Stimulated activated naive CD8-positive, alpha-beta T cell treated with anti-CD3 and anti-CD28 coated beads, Interleukin-15, Interleukin-2, amounts not matched to agents 100 U/mL and 50 U/mL, for 24 hours (primary cell): ENCODE results near the gene CACNA1H.
A peak's percentile ranks its signal among the peaks of the same experiment; 100 is the strongest.

Experiments used
- ATAC-seq: fragments of 150-1000 bp; cut with Tn5 transposase; one replicate; pipeline ENCODE4 v1.10.0; 2021
- DNase-seq: peaks from one replicate; pipeline ENCODE4 v3.0.0; 2021

CACNA1H gene

DNA sequence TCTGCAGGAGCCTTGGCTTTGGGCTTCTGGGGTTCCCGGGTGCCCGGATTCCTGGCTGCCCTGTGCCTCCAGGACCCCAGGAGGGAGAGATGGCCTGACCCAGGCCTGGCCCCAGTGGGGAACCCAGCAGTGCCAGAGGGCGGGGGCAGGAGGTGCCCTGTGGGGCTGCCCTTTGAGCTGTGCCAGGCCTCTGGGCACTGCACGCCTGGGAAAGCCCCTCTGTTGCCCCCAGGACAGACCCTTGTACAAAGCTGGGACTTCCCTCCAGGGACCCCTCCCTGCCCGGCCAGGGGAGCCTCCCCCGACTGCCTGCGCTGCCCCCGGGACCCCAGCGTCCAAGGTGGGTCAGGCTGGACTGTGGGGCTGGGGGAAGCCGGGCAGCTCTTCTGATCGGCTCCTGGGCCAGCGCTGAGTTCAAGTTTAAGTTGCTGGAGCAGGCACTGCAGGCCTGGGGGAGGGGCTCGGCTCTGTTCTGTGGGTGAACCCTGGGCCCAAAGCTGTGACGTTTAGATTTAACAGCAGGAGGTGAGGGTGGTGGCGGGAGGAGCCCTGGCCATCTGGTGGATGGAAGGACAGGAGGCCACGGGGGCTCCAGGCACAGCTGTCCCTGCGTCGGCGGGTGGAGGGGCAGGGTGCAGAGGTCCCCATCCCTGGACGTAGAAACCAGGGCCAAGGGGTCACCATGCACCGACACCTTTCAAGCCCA, 29.2 kb upstream of the CACNA1H start:
- ATAC-seq (no peak), DNase-seq (no peak)

DNA sequence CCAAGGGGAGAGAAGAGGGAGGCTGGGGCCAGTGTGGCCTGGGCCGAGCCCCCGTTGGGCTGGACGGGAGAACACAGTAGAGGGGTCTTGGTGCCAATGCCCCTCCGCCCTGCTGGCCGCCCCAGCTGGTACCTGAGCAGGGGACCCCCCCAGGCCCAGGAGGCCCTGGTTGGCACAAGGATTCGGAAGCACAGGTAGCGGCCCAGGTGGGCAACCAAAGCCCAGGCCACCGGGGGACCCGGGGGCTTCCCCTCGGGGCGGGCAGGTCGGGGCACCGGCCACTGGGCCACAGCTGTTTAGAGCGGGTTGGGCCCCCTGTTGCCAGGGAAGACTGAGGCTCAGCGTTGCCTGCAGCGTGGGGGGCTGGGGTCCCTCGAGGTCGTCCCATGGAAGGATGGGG, 28.6 kb upstream of the CACNA1H start:
- ATAC-seq: no peak
- DNase-seq: no peak

DNA sequence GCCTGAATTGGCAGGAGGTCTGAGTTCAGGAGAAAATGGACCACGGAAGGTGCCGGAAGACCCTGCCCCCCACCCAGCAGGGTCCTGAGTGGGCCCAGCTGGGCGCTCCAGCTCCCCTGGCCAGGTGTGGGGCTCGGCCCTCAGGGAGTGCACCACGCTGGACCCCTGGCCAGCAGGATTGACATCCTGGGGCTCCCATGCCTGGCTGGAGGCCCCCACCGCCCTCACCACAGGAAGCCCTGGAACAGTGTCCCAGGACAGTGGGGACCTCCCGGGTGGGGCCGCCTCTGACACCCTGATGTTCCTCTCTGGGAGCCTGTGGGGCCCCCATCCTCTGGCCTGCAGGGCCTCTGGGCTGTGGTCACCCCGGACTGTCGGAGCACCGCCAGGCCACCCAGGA, 28.1 kb upstream of the CACNA1H start:
- DNase-seq (no peak), ATAC-seq (no peak)

DNA sequence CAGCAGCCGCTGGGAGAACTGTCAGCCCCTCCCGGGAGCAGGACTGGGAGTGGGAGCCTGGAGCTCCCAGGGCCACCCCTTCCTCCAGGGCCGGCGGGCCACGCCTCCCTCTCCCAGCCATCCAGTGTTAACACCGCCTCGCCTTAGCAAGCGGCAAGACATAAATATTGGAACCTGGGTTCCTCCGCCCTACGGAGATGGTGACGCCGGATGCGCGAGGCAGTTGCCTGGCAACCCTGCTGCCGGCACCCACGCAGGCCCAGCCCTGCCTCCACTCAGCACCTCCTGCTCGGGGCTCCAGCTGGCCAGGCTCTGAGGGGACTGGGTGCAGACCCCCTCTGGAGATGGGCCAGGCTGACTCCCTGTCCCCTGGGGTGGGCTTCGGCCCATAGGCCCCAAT, 27.4 kb upstream of the CACNA1H start:
- ATAC-seq: no peak
- DNase-seq: peak; percentile 26

DNA sequence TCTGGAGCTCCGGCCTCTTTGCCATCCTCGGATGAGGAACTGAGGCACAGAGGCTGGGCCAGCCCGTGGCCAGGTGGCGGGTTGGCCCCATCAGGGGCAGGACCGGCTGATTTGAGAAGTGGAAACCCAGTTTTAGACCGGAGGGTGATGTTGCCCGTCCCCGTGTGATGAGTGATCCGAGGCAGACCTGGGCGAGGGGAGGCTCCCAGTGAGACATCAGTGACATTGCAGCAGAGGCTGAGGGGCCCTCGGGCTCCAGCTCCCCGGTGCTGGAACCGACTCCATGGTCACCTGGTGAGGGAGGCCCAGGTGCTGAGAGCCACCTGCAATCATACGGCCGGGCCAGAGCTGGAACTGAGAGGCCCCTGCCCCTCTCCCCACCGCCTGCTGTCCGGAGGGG, 26.9 kb upstream of the CACNA1H start:
- no peak for DNase-seq
- ATAC-seq: no peak

DNA sequence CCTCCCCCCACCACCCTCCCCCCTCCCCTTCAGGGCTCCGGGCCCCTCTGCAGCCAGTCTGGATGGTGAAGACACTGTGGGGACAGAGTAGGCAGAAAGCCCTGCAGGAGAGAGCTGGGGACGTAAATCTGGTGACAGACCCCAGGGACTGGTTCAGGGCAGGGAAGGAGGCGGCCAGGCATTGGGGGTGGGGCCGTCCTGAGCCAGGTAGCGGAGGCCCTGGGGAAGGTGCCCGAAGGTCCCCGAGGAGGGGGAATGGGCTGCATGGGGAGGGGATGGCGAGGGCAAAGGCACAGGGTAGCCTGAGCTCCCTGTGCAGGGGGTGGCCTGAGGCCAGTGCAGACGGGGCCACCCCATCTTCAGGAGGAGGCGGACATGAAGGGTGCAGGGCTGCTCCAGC, 26.3 kb upstream of the CACNA1H start:
- no peak for DNase-seq
- ATAC-seq: no peak

DNA sequence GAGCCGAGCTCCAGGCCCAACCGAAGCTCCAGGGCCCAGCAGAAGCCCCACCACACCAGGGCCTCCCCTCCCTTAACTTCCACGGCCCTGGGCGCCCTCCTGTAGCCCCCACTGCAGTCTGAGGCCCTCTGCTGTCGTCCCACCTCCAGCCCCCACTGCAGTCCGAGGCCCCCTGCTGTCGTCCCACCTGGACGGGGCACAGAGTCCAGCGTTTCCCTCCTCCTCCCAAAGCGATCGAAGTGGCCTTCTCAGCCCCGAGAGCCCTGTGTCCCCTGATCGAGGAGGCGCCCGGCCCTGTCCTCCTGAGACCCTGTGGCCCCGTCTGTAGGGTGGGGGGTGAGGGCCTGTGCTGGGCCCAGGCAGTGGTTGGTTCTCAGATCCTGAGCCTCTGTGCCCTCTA, 25.8 kb upstream of the CACNA1H start:
- DNase-seq (no peak), ATAC-seq (no peak)

DNA sequence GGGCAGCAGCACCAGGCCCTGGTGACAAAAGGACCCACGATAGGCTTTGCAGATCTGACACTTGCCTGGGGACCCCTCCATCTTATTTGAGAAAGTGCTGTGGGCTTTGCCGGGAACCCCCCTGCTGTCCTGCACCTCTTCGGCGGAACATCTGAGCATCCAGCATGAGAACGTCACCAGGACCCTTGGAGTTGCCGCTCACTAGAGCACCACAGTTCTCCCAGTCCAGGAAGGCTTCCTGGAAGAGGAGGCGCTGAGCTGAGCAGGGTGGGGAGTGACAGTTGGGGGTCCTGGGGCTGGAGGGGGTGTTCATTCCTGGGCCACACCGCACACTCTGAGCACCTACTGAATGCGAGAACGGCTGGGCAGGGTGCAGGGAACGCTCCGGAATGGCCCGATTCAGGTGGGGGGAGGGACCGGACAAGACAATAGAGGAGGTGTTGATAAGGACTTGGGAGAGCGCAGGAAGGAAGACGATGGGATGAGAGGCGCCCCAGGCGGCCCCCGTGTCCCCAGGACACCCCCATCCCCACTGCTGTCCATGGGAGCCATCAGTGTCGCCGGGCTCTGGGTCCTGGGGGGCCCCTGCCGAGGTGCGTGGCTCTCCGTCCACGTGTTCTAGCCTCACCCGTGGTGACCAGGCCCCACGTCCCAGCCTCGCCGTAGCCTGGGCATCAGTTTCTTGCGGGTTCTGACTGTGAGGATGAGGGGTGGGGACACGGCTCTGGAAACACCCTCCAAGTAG, 24.8 kb upstream of the CACNA1H start:
- DNase-seq (no peak), ATAC-seq (no peak)

DNA sequence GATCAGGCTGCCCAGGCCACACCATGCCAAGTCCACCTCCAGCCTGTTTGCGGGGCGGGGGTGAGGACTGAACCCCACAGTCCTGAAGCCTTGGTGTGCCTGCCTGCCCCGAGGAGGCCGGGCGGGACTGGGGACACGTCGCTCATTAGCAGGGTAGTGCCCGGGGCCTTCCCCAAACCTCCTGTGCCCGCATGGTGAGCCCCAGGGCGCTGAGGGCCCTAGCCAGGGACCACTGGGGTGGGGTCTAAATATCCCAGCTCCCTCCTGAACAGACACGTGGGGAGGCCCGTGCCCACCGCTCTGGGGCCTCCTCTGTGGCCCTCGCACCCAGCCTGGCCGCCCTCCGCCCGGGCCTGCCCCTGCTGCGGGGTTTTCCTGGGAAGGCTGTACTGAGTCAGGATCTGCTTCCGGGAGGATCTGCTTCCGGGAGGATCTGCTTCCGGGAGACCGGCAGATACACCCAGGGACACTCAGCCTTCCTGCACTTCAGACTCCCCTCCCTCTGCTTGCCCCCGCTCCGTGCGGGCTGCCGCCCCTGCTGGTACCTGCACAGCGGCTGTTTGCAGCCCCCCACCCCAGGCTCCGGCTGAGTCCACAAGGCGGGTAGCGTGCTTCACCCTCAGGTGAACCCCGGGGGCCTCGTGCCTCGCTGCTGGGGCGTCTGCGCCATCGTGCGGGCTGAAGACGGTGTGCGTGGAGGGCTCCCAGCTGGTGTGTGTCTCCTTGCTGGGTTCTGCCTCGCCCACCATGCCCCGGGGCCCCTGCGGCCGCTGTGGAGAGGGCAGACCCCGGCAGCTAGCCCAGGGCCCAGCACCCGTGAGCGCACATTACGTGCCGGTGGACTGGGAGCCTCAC, 23.6 kb upstream of the CACNA1H start:
- no peak for DNase-seq
- no peak for ATAC-seq

DNA sequence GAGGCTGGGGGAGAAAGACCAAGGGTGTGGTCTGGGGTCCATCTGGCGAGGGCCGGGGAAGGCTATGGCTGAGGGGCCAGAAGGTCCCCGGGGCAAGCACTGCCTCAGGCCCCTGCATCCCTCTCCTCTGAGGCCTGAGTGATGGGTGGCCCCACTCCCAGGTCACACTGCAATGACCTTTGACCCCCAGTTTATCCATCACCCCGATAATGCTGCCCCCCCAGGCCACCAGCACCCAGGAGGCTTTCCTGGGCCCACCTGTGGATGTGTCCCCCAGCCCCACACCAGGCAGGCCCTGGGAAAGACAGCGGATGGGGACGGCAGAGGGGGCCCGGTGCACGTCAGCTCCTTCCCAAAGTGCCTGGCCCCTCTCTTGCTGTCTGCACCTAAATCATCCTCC, 22.5 kb upstream of the CACNA1H start:
- DNase-seq (no peak), ATAC-seq (no peak)

DNA sequence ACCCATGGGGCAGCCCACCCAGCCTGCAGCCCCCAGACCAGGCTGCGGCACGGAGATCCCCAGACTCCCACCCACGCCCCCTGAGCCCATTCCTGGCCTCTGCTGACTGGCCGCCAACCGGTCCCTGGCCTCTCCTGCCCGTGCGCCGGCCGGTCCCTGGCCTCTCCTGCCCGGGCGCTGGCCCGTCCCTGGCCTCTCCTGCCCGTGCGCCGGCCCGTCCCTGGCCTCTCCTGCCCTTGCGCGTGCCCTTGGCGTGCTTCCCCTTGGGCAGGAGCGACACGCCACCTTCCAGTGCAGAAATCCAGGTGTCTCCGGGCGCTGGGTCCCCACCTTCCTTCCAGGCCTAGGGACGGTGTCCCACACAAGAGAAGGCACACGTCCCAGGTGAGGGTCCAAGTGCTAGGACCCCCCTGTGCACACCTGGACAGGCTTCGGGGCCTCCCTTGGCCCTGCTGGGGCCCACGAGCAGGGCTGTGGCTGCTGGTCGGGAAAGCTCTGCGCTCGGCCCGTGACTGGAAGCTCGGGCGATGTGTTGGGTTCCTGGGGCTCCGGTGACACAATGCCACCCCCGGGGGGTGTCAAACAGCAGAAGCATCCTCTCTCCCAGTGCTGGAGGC, 21.4 kb upstream of the CACNA1H start:
- DNase-seq: no peak
- ATAC-seq: no peak

DNA sequence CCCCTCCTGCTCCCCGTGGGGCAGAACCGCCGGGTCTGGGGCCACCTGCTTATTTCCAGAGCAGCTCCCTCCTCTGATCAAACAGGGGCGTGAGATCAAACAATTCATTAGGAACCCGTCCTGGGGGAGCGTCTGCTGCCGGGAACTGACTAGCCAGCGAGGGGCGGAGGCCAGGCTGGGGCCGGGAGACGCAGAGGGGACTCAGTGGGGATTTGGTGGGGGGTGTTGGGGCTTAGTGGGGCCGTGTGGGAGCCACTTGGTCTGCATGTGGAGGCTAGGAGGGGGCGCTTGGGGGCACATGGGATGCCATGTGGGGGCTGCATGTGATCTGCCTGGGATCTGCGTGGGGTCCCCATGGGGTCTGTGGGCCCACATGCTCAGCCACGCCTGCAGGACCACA, 20.5 kb upstream of the CACNA1H start:
- ATAC-seq (no peak), DNase-seq (no peak)

DNA sequence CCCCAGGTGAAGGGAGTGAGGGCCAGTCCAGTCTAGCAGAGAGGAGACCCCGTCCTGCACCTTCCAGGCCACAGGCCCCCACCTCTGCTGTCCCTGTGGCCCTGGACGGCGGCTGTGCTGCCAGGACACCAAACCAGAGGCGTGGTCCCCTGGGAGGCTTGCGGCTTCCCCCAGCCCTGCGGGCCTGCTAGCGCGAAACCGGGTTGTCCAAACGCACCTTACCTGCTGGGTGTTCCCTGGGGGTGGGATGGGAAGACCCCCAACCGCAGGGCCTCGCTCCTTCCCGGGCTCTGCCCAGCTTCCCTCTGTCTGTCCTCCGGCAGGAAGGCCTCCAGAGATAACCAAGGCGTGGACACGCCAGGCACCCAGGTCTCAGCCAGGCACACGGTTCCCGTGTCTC, 19.6 kb upstream of the CACNA1H start:
- no peak for ATAC-seq
- DNase-seq: no peak

DNA sequence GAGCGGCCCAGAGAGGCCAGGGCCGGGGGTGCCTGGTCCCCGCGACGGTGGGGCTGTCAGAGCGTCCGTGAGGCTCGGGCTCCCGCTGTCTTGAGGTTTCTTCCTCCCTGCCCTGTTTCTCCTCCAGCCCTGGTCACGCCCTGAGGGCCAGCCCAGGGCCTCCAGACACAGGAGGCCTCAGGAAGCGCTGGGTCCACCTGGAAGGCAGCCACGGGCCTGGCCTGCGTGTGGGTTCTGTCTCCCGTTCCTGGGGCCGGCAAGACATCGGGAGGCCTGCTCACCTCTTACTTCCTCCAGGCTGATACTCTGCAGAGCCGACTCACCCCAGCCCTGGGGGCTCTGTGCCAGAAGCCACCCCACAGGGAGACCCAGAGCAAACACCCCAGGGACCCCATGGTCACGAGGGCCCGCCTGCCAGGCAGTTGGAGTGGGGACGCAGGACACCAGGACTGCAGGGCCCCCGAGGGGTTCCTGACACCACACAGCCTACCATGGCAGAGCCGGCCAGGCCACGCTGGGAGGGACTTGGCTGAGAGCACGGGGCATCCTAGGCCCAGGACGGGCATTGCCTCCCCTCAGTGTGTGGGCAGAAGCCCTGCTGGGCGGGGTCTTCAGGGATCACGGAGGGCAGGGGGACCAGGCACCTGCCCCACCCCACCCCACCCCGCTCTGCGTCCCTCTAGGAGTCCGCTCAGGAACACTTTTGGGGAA, 18.9 kb upstream of the CACNA1H start:
- ATAC-seq (no peak), DNase-seq (no peak)

DNA sequence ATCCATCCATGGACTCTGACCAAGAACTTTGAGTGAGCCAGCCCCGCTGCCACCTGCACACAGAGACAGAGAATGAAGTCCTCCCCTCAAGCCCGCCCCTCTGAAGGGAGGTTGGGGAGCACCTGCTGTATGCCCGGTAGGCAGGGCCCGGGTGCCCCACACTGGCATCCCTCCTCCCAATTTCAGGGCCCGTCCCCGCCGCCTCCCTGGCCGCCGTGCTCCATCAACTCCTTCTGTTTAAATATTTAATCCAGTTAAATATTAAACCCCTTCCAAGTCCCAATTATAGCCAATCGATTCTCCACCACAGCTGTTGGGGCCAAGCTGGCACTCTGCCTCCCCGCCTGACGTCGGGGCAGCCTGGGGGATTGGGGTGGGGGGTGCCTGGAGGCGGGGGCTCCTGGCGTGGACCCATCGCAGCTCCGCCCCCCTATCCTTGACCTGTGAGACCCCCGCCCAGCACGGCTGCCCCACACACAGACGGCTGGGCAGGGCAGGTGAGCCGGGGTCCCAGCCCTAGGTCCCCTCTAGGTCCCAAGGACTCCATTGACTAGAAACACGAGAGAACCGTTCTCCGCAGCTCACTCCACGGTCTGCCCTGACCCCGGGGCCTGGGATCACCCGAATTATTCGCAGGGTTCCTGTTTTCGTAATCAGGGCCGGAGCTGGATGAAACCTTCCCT, 18.0 kb upstream of the CACNA1H start:
- DNase-seq (no peak), ATAC-seq (no peak)

DNA sequence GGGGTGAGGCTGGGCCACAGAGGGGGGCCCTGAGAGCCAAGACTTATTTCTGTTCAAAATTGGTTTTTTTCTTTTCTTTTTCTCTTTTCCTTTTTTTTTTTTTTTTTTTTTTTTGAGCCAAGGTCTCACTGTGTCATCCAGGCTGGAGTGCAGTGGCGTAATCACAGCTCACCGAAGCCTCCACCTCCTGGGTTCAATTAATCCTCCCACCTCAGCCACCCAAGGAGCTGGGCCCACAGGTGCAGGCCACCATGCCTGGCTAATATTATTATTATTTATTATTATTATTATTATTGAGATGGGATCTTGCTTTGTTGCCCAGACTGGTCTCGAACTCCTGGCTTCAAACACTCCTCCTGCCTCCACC, 17.5 kb upstream of the CACNA1H start:
- no peak for ATAC-seq
- DNase-seq: no peak

DNA sequence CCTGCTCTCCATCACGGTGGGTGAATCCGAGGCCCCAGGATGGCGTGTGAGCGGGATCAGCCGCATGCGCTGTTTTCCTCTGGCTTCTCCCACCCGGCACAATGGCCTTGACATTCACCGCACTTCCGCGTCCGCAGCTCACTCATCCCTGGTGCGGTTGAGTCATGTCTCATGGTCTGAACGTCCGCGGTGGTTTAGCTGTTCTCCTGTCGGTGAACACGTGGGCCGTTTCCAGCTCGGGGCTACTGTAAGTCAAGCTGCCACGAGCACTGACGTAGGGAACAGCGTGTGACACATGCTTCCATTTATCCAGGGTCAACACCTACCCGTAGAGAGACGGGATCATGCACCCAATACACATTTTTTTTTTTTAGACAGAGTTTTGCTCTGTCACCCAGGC, 15.3 kb upstream of the CACNA1H start:
- no peak for ATAC-seq
- no peak for DNase-seq

DNA sequence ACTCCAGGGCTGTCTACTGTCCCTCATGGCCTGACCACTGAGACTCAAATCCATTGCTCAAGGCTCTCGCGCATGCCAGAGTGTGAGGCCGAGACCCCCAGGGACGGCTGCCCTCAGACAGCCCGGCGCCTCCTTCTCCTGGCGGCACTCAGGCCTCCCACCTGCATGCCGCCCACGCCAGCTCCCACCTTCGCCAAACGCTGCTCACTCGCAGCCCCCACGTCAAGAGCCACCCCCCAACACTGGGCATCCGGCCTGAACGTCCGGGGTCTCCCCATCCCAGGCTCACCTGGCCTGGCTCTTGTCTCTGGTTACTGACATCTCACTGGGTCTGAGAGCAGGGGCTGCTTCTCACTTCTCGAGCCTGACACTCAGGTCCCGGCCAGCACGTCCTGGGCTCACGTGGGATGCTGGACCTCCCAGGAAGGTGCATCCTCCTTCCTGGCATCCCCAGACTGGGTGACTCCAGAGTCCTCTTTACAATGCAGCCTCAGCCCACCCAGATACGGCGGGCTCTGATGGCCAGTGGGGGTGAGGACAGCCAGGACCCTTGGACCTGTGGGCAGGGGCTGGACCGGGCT, 12.2 kb upstream of the CACNA1H start:
- no peak for DNase-seq
- ATAC-seq: no peak

DNA sequence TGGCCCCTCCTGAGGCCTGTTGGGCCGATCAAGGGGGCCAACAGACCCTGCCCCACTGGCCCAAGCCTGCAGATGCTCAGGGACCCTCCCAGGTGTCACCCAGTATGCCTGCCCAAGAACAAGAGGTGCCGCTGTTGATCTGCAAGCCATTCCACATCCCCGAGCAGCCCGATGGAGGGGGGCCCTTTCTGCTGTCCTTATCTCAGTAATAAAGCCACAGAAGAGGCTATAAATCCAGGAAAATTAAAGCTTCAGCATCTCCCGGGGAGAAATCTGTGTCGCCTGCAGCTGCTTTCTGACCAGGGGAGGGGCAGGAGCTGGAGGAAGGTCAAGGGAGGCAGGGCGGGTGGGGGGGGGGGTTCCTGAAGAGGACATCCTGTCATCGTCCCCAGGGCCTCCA, 11.7 kb upstream of the CACNA1H start:
- ATAC-seq (no peak), DNase-seq (no peak)

DNA sequence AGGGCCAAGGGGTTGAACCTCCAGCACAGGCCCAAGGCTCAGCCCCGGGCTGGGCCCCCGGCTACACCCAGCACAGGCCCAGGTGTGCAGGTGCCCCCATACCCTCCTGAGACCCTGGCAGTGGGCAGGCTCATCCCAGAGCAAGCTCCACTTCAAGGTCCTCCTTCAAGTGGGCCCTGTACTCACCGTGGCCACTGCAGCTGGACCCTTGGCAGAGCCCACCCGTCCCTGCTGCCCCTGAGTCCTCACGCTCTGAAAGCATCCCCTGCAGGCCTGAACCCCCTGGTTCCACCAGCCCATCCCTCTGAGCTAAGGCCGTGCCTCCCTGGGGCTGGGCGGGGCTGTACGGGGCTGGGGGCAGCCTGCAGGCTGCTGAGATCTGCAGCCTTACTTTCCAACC, 11.2 kb upstream of the CACNA1H start:
- ATAC-seq (no peak), DNase-seq (no peak)

DNA sequence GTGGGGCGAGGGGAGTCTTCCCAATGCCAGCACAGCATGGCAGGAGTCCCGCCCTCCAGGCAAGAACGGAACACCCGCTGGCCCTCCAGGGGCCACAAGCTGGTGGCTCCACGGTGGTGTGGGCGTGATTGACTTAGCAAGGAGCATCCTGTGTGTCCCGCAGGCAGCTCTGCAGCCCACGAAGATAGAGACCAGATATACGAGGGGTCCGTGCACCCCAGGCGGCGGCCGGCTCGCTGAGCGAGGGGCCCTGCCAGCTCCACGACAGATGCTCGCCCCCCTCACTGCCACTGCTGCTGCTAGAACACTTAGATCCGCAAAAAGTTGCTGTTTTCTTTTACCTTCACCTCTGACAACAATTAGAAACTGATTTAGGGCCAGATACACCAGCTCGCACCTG, 10.0 kb upstream of the CACNA1H start:
- ATAC-seq: no peak
- no peak for DNase-seq
